HTR-8/SVneo (cell line): ENCODE data around the gene NEO1.

ENCODE experiments used
- DNase-seq: peaks from one replicate; pipeline ENCODE4 v3.0.0; 2011; ENCODE audit warnings: low spot score, mixed read lengths; ENCODE audit not compliant: insufficient read length
- FAIRE-seq: peaks from 2 replicates; lab custom pipeline; 2011; peaks lifted over from hg19 to GRCh38; lab: Jason Lieb, UNC

Gene NEO1

GRCh38 chr15:73338606-73339374, 286.5 kb downstream of the NEO1 start:
- peak; percentile 73 for FAIRE-seq
- DNase-seq, result no peak

- DNase-seq (no peak), FAIRE-seq (no peak)
Measured at GRCh38 chr15:73340502-73341192, 288.4 kb downstream of the NEO1 start.

DNA sequence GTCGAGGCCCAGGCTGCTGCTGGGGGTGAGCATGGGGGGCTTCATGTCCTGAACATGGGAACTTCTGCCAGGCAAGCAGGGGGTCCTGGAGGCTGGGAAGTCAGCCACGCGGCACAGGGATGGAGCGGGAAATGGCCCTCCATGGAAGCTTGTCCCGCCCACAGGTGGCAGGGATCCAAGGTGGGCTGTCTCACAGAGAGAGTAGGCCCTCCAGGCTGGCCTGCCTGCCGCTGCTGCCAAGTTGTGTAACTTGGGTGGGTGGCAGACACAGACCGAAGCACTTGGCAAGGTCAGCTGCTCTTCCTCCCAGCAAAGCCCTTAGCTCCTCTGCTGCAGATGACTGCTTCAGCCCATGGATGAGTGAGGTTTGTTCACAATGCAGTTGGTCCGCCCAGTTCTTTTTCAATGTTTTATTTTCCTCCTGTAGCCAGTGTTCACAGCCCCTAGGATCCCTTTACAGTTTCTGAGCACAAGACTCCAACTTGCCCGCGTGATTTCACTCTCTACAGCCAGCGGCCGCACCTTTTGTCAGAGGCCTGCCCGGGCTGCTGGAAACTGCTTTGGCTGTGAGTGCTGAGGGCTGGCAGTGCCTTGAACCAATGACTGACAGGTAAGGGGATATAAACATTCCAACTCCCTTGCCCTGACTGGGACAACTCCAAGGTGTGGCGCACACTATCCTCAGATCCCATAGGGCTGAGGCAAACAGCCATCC, 289.8 kb downstream of the NEO1 start:
- DNase-seq, result no peak

DNA sequence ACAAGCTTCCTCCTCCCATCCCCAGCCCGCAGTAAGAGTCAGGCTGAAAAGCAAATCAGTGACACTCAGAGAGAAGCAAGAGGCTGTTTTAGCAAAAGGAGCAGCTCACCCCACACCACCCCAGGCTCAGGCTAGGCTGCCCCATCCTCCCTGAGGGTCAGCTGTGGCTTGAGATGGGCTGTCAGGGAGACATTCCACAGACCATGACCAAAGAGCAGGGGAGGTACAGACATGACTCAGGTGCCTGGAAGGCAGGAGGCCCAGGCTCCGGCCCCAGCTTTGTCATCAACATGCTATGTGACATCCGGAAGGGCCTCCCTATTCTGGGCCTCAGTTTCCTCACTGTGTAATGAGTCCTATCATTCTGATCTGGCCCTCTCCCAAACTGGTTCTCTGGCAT, 291.8 kb downstream of the NEO1 start:
- peak; percentile 97 for FAIRE-seq
- DNase-seq, result peak; percentile 83

More for the DNA sequence above, 289.8 kb downstream of the NEO1 start:
- FAIRE-seq, result peak; percentile 92

GRCh38 chr15:73345658-73346057, 293.4 kb downstream of the NEO1 start:
- no peak for FAIRE-seq
- no peak for DNase-seq

- FAIRE-seq, result peak; percentile 93
- DNase-seq, result peak; percentile 78
Measured at GRCh38 chr15:73346735-73347312, 294.6 kb downstream of the NEO1 start.

DNA sequence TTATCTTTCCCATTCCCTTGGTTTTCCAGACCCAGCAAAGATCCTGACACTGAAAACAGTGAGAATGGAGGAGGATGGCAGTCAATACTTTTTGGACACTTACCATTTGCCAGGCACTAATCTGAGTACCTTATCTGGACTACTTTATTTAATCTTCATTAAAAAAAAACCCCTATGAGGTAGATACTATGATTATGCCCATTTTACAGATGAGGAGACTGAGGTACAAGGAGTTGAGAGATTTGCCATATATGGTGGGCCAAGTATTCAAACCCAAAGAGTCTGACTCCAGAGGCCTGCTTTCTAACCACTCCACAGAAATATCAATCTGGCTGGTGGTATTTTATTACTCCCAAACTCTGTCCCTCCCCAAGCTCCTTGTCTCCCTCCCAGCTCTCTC, 296.9 kb downstream of the NEO1 start:
- no peak for DNase-seq
- FAIRE-seq, result no peak

GRCh38 chr15:73352082-73352481, 299.8 kb downstream of the NEO1 start:
- FAIRE-seq, result peak; percentile 57
- no peak for DNase-seq

GRCh38 chr15:73353734-73354133, 301.5 kb downstream of the NEO1 start:
- no peak for FAIRE-seq
- DNase-seq, result no peak

DNA sequence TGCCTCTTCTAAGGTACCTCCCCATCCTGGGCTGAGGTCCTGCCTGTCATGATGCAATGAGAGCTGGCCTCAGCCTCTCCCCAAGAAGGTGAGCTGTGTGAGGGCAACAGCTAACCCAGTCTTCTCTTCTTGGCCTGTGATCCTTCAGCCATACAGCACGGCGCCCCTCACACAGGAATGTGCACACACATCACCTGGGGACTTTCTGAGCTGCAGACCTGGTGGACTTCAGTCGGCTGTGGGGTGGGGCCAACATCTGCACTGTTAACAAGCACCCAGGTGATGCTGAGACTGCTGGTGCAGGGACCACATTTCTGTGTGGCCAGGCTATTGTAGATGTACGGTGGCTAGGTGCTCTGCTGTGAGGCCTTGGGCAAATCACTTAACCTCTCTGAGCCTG, 302.0 kb downstream of the NEO1 start:
- FAIRE-seq (peak; percentile 46), DNase-seq (no peak)
